ENCODE measurements around the gene BNIP1. TPM values are rescaled to one million over a fixed set of nuclear protein-coding genes. Genes with fewer than 3 reads are reported as not detected.

The BNIP1 gene
- total and polyA plus RNA-seq, 2 of the 4 experiments (the other 2 are of a cell fraction) = 24.3 to 35.3 TPM

DNA sequence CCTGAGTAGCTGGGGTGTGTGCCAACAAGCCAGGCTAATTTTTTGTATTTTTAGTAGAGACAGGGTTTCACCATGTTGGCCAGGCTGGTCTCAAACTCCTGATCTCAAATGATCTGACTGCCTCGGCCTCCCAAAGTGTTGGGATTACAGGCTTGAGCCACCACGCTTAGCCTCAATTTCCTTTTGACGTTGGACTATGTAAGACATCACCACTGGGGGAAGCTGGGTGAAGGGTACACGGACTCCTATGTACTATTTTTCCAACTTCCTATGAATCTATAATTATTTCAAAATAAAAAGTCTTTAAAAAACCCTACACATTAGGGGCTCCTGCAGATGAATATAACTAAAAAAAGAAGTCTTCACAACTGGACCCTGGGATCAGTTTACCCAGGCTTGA, 46.7 kb downstream of the BNIP1 start:
- intact Hi-C loops (cut with micrococcal nuclease) = no loop called here
- peaks cover 46% of the 10 kb centered on the region for H3K27me3 ChIP-seq (ENCODE audit: control insufficient read depth, insufficient read depth, low read length)
- H3K27ac ChIP-seq (ENCODE audit: insufficient read depth, low read length) = no peak overlapping the region
- H3K23ac ChIP-seq (ENCODE audit: low read depth, low read length) = no peak overlapping the region
- no peak overlapping the region for H2BK20ac ChIP-seq (ENCODE audit: low read depth, low read length)
- no peak overlapping the region for H3K4me3 ChIP-seq (ENCODE audit: insufficient read depth, low read depth, low read length)
- TF ChIP-seq MAFK (IDR thresholded peaks at IDR 0.05; ENCODE audit: low read depth, low read length) (no peak), RCOR1 (IDR thresholded peaks at IDR 0.05; ENCODE audit: insufficient replicate concordance, low read length) (no peak), NFE2L2 (IDR thresholded peaks at IDR 0.05; ENCODE audit: low read depth, low read length) (no peak), SMC3 (IDR thresholded peaks at IDR 0.05; ENCODE audit: low read depth, low read length) (no peak), RFX5 (IDR thresholded peaks at IDR 0.05; ENCODE audit: low read depth, low read length) (no peak), BHLHE40 (IDR thresholded peaks at IDR 0.05; ENCODE audit: low read depth, low read length) (no peak), CHD1 (IDR thresholded peaks at IDR 0.05; ENCODE audit: low read depth, low read length) (no peak), FOS (IDR thresholded peaks at IDR 0.05; ENCODE audit: low read depth, low read length) (no peak), MXI1 (IDR thresholded peaks at IDR 0.05; ENCODE audit: borderline replicate concordance, low read depth, low read length) (no peak), POLR2A (IDR thresholded peaks at IDR 0.05; ENCODE audit: low read depth, low read length) (no peak), MAZ (IDR thresholded peaks at IDR 0.05; ENCODE audit: borderline replicate concordance, low read depth, low read length) (no peak), RAD21 (IDR thresholded peaks at IDR 0.05; ENCODE audit: low read length) (no peak), CEBPB (IDR thresholded peaks at IDR 0.05; ENCODE audit: low read depth, low read length) (no peak)
- TF ChIP-seq, protein P1, sequence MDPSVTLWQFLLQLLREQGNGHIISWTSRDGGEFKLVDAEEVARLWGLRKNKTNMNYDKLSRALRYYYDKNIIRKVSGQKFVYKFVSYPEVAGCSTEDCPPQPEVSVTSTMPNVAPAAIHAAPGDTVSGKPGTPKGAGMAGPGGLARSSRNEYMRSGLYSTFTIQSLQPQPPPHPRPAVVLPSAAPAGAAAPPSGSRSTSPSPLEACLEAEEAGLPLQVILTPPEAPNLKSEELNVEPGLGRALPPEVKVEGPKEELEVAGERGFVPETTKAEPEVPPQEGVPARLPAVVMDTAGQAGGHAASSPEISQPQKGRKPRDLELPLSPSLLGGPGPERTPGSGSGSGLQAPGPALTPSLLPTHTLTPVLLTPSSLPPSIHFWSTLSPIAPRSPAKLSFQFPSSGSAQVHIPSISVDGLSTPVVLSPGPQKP (IDR thresholded peaks at IDR 0.05; ENCODE audit: borderline replicate concordance, low read depth, low read length) = no peak
- TF ChIP-seq, protein P2, sequence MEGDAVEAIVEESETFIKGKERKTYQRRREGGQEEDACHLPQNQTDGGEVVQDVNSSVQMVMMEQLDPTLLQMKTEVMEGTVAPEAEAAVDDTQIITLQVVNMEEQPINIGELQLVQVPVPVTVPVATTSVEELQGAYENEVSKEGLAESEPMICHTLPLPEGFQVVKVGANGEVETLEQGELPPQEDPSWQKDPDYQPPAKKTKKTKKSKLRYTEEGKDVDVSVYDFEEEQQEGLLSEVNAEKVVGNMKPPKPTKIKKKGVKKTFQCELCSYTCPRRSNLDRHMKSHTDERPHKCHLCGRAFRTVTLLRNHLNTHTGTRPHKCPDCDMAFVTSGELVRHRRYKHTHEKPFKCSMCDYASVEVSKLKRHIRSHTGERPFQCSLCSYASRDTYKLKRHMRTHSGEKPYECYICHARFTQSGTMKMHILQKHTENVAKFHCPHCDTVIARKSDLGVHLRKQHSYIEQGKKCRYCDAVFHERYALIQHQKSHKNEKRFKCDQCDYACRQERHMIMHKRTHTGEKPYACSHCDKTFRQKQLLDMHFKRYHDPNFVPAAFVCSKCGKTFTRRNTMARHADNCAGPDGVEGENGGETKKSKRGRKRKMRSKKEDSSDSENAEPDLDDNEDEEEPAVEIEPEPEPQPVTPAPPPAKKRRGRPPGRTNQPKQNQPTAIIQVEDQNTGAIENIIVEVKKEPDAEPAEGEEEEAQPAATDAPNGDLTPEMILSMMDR (conservative IDR thresholded peaks at IDR 0.05; ENCODE audit: low read depth, low read length) = no peak
- TF ChIP-seq, protein P3, sequence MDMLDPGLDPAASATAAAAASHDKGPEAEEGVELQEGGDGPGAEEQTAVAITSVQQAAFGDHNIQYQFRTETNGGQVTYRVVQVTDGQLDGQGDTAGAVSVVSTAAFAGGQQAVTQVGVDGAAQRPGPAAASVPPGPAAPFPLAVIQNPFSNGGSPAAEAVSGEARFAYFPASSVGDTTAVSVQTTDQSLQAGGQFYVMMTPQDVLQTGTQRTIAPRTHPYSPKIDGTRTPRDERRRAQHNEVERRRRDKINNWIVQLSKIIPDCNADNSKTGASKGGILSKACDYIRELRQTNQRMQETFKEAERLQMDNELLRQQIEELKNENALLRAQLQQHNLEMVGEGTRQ (IDR thresholded peaks at IDR 0.05; ENCODE audit: low read depth, low read length) = no peak
- H2BK120ac ChIP-seq (ENCODE audit: low read depth, low read length) = no peak overlapping the region
- H3K14ac ChIP-seq (replicated peaks; ENCODE audit: low read depth, low read length) = no peak overlapping the region
- no peaks in the 10 kb centered on the region for H3K4me1 ChIP-seq (ENCODE audit: control insufficient read depth, insufficient read depth, low read length)
- H4K20me1 ChIP-seq (ENCODE audit: insufficient read depth, low read length) = no peaks in the 10 kb centered on the region
- H3K18ac ChIP-seq (ENCODE audit: low read depth, low read length) = no peak overlapping the region
- H3K9me3 ChIP-seq (ENCODE audit: control insufficient read depth, insufficient read depth, low read length) = peaks cover 4% of the 10 kb centered on the region; the same call in 1 of the 2 replicates
- BruUV-seq (replicated peaks) = no TSS peak
- no peak overlapping the region for H2AK9ac ChIP-seq (replicated peaks; ENCODE audit: low read depth, low read length, poor library complexity)
- dilution Hi-C loops (cut with HindIII; ENCODE audit: low sequenced_read_pairs, unreplicated experiment) = no loop called here
- no peaks in the 10 kb centered on the region for H3K9me1 ChIP-seq (ENCODE audit: insufficient read depth, low read length)
- H3K9ac ChIP-seq (ENCODE audit: low read depth, low read length) = no peak overlapping the region
- WGBS, 2 experiments (ENCODE audit: extremely low coverage in 2 of 2, insufficient read length in 1 of 2) = no CpG with 5 or more reads among the region's 4 CpGs
- no peak overlapping the region for H4K5ac ChIP-seq (ENCODE audit: low read depth, low read length)
- no peak overlapping the region for H2BK15ac ChIP-seq (ENCODE audit: low read depth, low read length)
- H3K56ac ChIP-seq (ENCODE audit: extremely low read depth, insufficient read depth, low read length) = no peak overlapping the region
- no peak overlapping the region for H3K4ac ChIP-seq (ENCODE audit: low read depth, low read length)
- H2AK5ac ChIP-seq (ENCODE audit: low read depth, low read length) = no peak overlapping the region
- no peak overlapping the region for H3K4me2 ChIP-seq (ENCODE audit: low read depth, low read length)
- no peaks in the 10 kb centered on the region for H3K36me3 ChIP-seq (ENCODE audit: control insufficient read depth, insufficient read depth, low read length)
- H4K8ac ChIP-seq (ENCODE audit: low read depth in 2 of 2, low read length in 2 of 2) = no peak overlapping the region
- ChIA-PET CTCF (no interaction called here), POLR2A (ENCODE audit: unreplicated experiment) (no interaction called here)
- DNase-seq = no peak
- in situ Hi-C loops (cut with MboI; ENCODE audit: low sequenced_read_pairs) = no loop called here
- ATAC-seq (ENCODE audit: low read depth) = no peak
- no peak overlapping the region for H2BK5ac ChIP-seq (ENCODE audit: low read depth, low read length, poor library complexity, severe bottlenecking)
- H4K91ac ChIP-seq (ENCODE audit: insufficient read depth, low read depth, low read length) = no peak overlapping the region
- H2AFZ ChIP-seq (replicated peaks; ENCODE audit: low read length, poor library complexity) = no peak overlapping the region
- H3K79me1 ChIP-seq (ENCODE audit: low read depth in 1 of 2, low read length in 2 of 2) = no peaks in the 10 kb centered on the region
